GM19193 (cell line): ENCODE data around the gene CA4.

Source experiments
- POLR2A ChIP-seq: IDR thresholded peaks from 4 replicates; pipeline ENCODE4 v1.6.1; 2011; ENCODE audit not compliant: insufficient read depth, insufficient read length; ENCODE audit errors: extremely low read depth

The CA4 gene

GRCh38 chr17:60167065-60167741 lies 17.4 kb downstream of the CA4 start:
- TF ChIP-seq POLR2A, result no peak

- TF ChIP-seq POLR2A, result no peak
Measured at GRCh38 chr17:60168654-60169053, 18.9 kb downstream of the CA4 start.

GRCh38 chr17:60169921-60170817 lies 20.4 kb downstream of the CA4 start:
- no peak for TF ChIP-seq POLR2A

GRCh38 chr17:60170835-60171752 lies 21.3 kb downstream of the CA4 start:
- no peak for TF ChIP-seq POLR2A

- TF ChIP-seq POLR2A, result no peak
Measured at GRCh38 chr17:60171753-60172079, 21.9 kb downstream of the CA4 start.

GRCh38 chr17:60173304-60173819 lies 23.6 kb downstream of the CA4 start:
- TF ChIP-seq POLR2A, result no peak

DNA sequence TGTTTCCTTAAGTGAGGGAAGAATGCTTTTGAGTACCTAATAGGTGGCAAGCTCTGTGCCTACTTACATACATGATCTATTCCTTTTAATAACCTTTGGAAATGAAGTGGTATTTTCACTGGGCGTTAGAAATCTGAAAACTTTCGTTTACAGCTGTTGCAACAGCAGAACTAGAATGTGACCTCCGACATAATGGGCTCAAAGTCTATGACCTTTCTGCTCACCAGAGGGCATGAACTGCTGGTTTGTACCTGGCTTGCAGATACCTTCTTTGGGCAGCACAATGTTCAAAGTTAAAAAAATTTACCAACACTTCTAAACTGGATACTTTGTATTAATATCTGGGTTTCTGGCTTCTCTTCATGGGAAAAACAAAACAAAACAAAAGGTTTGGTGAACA lies 24.3 kb downstream of the CA4 start:
- TF ChIP-seq POLR2A, result no peak

GRCh38 chr17:60188759-60189158 lies 39.0 kb downstream of the CA4 start:
- no peak for TF ChIP-seq POLR2A

DNA sequence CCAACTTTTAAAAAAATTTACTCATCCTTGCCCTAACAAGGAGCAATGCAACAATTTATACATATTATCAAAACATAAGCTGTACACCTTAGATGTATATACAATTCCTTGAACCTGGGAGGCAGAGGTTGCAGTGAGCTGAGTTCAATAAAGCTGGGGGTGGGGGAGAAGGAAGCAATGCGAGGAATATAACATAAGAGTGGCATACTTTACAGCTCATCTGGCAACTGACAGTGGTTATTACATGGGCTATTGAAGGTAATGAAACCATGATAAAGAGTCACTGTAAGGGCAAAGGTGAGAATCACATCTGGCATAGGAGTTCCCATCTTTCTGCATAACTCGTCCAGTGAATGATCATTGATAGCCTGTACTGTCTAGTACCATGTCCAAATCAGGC lies 43.7 kb downstream of the CA4 start:
- no peak for TF ChIP-seq POLR2A
